Effector memory CD4-positive, alpha-beta T cell (primary cell): ENCODE measurements around the gene AFDN.

Experiments used
- DNase-seq, 3 donors: peaks; one replicate each; pipeline ENCODE4 v3.0.0-alpha.2; 2020
- H3K27ac ChIP-seq: 2 replicates; pipeline ENCODE4 v1.7.0; 2013; ENCODE audit warnings: mild to moderate bottlenecking, low read length, moderate library complexity; ENCODE audit not compliant: insufficient read depth, poor library complexity, severe bottlenecking
- H3K27me3 ChIP-seq: replicated peaks from 2 replicates; pipeline ENCODE4 v1.7.0; 2013; ENCODE audit warnings: mild to moderate bottlenecking, low read length; ENCODE audit not compliant: insufficient read depth, control insufficient read depth, poor library complexity, severe bottlenecking
- H3K36me3 ChIP-seq: 2 replicates; pipeline ENCODE4 v1.7.0; 2013; ENCODE audit warnings: mild to moderate bottlenecking, low read length, moderate library complexity; ENCODE audit not compliant: control insufficient read depth, insufficient read depth
- H3K4me1 ChIP-seq: 2 replicates; pipeline ENCODE4 v1.7.0; 2013; ENCODE audit warnings: low read length, mild to moderate bottlenecking; ENCODE audit not compliant: control insufficient read depth, insufficient read depth, poor library complexity, severe bottlenecking
- H3K4me3 ChIP-seq: 2 replicates; pipeline ENCODE4 v1.7.0; 2013; ENCODE audit warnings: low read length, low read depth, mild to moderate bottlenecking; ENCODE audit not compliant: insufficient read depth, poor library complexity, severe bottlenecking
- H3K9me3 ChIP-seq: 2 replicates; pipeline ENCODE4 v1.7.0; 2013; ENCODE audit warnings: mild to moderate bottlenecking, low read length, moderate library complexity; ENCODE audit not compliant: control insufficient read depth

AFDN gene

DNA sequence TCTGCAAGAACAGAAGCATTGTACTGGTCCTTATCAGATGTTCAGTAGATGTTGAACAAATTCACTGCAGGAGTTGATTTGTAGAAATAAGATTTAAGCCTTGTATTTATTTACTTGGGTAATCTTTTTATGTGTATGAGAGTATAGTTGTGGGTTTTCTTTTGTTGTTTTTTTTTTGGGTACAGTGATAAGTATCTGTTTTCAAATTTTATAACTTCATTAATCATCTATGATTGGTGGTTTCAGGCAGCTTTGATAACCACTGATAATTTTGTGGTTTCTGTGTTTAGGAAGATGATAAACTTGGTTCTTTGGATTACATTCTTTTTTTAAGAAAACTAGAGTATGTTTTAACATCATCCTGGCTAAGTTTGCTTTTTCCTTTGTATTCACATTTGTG is 2.8 kb downstream of the AFDN start:
- no peak overlapping the region for H3K4me3 ChIP-seq
- H3K27ac ChIP-seq = no peak overlapping the region
- no peaks in the 10 kb centered on the region for H3K9me3 ChIP-seq
- peaks cover 18% of the 10 kb centered on the region for H3K4me1 ChIP-seq
- no peak for DNase-seq
- H3K27me3 ChIP-seq = peaks cover 13% of the 10 kb centered on the region
- no peaks in the 10 kb centered on the region for H3K36me3 ChIP-seq

DNA sequence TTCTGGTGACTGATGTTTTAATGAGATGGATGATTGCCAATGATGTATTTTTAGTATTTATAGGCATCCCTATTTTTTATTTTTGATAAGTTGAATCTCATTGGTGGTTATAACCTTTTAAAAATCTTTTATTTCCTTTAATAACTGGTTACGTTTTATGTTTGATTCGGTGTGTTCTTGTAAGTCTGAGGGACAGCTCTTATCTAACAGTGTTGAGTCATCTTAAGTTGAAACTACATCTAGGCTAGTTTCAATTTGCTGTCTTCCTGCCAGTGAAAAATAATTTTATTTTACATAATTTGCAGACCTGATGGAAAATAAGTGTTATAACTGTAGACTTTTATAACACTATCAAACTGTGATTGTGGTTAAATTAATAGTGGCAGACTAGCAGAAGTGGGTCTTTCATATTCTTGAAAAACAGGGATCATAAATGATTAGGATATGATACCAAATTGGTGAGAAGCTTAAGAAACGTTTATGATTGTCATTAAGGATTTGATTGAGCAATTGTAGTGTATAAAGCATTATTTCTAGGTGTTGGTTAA is 4.6 kb downstream of the AFDN start:
- Histone ChIP-seq H3K9me3 (no peaks in the 10 kb centered on the region), H3K4me1 (peaks cover 6% of the 10 kb centered on the region), H3K4me3 (no peak overlapping the region), H3K27ac (no peak overlapping the region), H3K36me3 (no peaks in the 10 kb centered on the region), H3K27me3 (peaks cover 8% of the 10 kb centered on the region)
- DNase-seq = no peak

DNA sequence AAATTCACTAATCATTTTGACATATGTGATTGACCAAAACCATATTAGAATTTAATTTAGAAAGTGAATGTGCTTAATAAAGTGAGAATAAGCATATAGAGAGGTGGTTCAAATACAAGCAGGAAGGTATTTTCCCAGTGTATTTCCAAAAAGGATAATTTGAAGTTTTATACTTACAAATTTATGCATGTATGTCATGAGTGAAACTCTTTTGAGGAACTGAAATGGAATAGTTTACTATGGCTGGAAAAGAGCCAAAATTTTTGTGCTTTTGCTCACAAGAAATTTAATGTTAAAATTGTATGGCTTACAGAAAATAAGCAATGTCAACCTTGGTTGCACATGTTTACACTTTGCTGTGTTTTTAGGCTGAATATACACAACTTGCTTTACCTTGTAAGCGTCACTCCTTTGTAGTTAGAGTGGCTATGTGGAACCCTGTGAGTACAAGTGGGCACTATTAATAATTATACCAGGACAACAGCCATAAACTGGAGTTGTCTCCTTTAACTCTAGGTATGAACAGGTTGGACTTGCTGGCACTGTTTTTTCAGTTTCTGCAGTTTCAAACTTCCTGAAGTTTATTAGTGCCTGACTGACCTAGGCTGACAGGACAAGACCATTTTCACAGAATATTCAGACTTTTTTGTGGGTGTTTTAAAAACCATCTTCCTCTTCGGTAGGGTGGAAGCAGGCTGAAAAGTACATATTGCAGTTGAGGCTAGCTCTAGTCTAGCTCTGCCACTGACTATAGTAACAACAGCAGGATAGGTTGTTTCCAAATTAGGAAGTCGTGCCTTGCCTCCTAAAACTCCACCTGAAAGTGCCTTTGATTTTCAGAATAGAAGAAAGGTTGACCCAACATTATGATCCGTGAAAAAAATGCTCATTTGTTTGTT is 6.0 kb downstream of the AFDN start:
- H3K4me3 ChIP-seq = no peak overlapping the region
- H3K27ac ChIP-seq = no peak overlapping the region
- DNase-seq = no peak
- H3K4me1 ChIP-seq = peaks cover 5% of the 10 kb centered on the region
- H3K27me3 ChIP-seq = peaks cover 8% of the 10 kb centered on the region
- no peaks in the 10 kb centered on the region for H3K9me3 ChIP-seq
- no peaks in the 10 kb centered on the region for H3K36me3 ChIP-seq

DNA sequence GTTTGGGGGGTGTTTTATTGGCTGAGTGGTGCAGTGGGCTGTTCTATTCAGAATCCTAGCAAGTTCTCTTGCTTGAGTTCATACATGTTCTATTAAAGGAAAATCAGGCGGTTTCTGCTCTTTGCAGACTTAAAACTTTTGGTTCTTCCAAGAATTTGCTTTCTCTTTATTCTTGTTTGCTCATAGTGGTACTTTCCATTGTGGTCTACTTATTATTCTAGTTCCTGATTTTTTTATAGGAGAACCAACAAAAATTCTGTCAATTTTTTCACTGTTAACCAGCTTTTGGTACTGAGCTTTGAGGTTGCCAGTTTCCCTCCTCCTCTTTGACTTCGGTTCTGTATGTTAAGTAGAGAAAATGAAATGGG is 6.7 kb downstream of the AFDN start:
- H3K9me3 ChIP-seq = no peaks in the 10 kb centered on the region
- no peak for DNase-seq
- H3K4me3 ChIP-seq = no peak overlapping the region
- H3K36me3 ChIP-seq = no peaks in the 10 kb centered on the region
- H3K27me3 ChIP-seq = peaks cover 8% of the 10 kb centered on the region
- no peak overlapping the region for H3K27ac ChIP-seq
- peaks cover 5% of the 10 kb centered on the region for H3K4me1 ChIP-seq

DNA sequence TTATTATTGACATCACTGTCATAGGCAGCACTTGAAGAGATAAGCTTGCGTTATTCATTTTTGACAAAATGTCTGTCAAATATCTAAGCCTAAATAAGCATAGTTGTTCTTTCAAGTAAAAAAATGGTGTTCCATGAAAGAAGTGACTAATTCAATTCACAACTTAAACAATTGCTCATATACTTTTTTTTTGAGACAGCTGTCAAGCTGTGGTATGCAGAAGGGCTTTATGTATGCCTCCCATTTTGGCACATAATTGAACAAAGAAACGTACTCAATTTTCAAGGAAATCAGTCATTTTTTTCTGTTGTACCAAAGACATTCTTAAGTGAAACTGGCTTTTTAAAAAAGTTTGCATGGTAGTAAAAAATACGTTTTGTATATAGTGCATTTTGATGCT is 8.5 kb downstream of the AFDN start:
- H3K4me3 ChIP-seq = no peak overlapping the region
- H3K36me3 ChIP-seq = no peaks in the 10 kb centered on the region
- no peaks in the 10 kb centered on the region for H3K27me3 ChIP-seq
- peaks cover 5% of the 10 kb centered on the region for H3K4me1 ChIP-seq
- no peak overlapping the region for H3K27ac ChIP-seq
- no peak for DNase-seq
- no peaks in the 10 kb centered on the region for H3K9me3 ChIP-seq

DNA sequence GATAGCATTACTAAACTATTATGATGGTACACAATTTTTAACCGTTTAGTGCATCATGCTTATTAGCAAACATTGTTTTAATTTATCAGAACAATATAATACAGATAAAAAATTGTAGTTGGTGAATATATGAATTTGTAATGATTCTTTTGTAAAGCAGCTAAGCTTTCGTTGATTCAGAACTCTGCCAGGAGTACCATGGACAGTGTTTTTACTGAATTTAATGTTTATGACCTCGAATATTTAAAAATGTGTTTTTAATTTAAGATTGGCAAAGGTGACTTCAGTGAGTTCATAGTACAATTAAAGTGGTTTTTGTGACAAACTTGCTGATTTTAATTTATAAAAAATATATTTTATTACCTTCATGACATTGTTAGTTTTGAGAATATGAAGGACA is 10.0 kb downstream of the AFDN start:
- H3K4me3 ChIP-seq = no peak overlapping the region
- peaks cover 5% of the 10 kb centered on the region for H3K4me1 ChIP-seq
- no peaks in the 10 kb centered on the region for H3K27me3 ChIP-seq
- no peaks in the 10 kb centered on the region for H3K36me3 ChIP-seq
- H3K9me3 ChIP-seq = no peaks in the 10 kb centered on the region
- no peak for DNase-seq
- no peak overlapping the region for H3K27ac ChIP-seq

DNA sequence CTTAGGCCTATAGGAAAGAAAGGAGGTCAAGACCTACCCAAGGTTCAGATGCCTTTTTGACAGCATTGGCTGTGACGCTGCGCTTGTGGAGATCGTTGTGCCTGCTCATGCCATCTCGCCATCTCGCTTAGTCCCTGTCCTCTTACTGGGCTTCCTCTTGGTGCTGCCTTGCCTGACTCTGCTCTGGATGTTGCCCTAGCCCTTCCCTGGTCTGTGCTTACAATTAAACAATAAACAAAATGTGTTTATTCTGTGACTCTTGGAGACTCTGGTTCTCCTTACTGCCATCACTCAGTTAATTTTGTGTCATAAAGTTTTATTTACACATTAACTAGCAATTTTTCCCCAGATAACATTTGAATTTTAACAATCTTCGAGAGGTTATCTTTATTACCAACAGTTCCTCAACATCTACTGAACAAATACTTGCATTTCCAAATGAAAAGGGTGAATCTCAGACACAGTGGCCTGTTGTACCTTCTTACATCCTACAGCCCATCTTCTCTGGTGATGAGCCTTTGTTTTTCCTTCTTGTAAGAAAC is 11.6 kb downstream of the AFDN start:
- H3K4me1 ChIP-seq = no peaks in the 10 kb centered on the region
- no peaks in the 10 kb centered on the region for H3K36me3 ChIP-seq
- no peak for DNase-seq
- no peak overlapping the region for H3K27ac ChIP-seq
- no peaks in the 10 kb centered on the region for H3K27me3 ChIP-seq
- H3K4me3 ChIP-seq = no peak overlapping the region
- H3K9me3 ChIP-seq = no peaks in the 10 kb centered on the region

DNA sequence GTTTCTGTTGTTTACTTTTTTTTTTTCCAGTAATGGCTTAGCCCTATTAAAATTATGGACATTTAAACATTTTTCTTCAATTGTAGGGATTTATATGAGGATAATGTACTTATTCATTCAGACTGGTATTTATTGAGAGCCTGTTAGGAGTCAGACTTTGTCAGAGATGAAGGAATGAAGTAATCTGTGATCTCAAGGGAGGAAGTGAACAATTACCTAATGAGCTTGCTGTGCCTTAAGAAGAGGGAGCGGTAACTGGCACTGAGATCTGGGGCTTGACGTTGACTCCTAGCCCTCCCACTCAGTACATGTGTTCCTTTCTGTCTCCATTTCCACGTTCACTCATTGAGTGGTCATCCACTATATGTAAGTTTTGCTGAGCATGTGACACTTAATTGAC is 12.6 kb downstream of the AFDN start:
- no peaks in the 10 kb centered on the region for H3K4me1 ChIP-seq
- no peak for DNase-seq
- no peaks in the 10 kb centered on the region for H3K36me3 ChIP-seq
- H3K27me3 ChIP-seq = no peaks in the 10 kb centered on the region
- H3K4me3 ChIP-seq = no peak overlapping the region
- no peak overlapping the region for H3K27ac ChIP-seq
- no peaks in the 10 kb centered on the region for H3K9me3 ChIP-seq

DNA sequence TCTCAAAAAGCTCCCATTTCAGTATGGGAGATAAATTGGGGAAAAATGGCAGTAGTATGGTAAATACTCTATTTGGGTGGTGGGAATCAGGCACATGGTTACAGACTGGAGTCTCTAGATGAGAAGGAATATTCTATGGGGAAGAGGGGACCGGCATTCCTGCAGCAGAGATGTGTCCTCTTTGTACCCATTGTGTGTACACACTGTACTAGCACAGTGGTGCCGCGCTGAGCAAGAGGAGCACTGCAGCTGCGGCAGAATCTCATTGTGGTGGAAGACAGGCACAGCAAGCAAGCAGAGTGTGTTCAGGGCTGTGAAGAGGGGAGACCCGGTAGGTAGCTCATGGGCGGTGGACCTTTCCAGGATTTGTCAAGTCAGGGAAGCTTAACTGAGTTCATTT is 13.0 kb downstream of the AFDN start:
- Histone ChIP-seq H3K27ac (no peak overlapping the region), H3K4me1 (no peaks in the 10 kb centered on the region), H3K36me3 (no peaks in the 10 kb centered on the region), H3K27me3 (no peaks in the 10 kb centered on the region), H3K9me3 (no peaks in the 10 kb centered on the region), H3K4me3 (no peak overlapping the region)
- no peak for DNase-seq

DNA sequence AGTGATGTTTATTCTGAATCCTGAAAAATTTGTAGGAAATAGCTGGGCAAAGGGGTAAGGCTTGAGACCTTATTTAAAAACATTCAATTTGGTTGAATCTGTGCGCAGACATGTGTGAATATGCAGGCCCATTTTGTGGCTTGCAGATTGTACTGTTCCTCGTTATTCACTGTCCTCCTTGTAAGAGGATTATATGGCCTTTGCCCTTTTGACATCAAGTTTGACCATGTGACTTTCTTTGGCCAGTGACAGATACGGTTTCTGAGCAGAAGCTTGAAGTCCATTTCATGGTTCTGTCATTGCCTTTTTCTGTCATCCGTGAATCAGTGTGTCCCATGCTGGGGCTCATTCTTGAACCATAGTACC is 13.4 kb downstream of the AFDN start:
- Histone ChIP-seq H3K9me3 (no peaks in the 10 kb centered on the region), H3K36me3 (no peaks in the 10 kb centered on the region), H3K27ac (no peak overlapping the region), H3K27me3 (no peaks in the 10 kb centered on the region), H3K4me3 (no peak overlapping the region), H3K4me1 (no peaks in the 10 kb centered on the region)
- DNase-seq = no peak
